Tracheal epithelial cell (primary cell): Measurements from ENCODE around the gene ELL3. TPM values are rescaled to one million over a fixed set of nuclear protein-coding genes. Genes with fewer than 3 reads are reported as not detected.

ENCODE experiments used
- total RNA-seq: library from RNA; depleted of rRNA; stranded (reverse); fragments of >200 nt; gene quantifications from 2 replicates; pipeline ENCODE4 v1.2.1, GENCODE V29; 2014

Gene ELL3
- 23.6 and 27.3 TPM in 2 replicates for total RNA-seq

GRCh38 chr15:43776718-43777266, at the start of gene ELL3:
Gene ELL3 (minus strand): TSS chr15:43776966. CDS start chr15:43776901, 65 bp downstream.

GRCh38 chr15:43824302-43825246, 47.8 kb upstream of the ELL3 start, which contains the start of gene MFAP1:
Gene MFAP1 (minus strand): TSS chr15:43824690. CDS start chr15:43824569, 121 bp downstream.

GRCh38 chr15:43800286-43801141, 23.7 kb upstream of the ELL3 start, which contains the start of gene HYPK:
Gene HYPK (plus strand): TSS chr15:43800599. CDS start chr15:43800623, 24 bp downstream.

GRCh38 chr15:43799945-43800285, 23.1 kb upstream of the ELL3 start, which contains the start of gene SERINC4:
Gene SERINC4 (minus strand): TSS chr15:43800220. CDS start chr15:43799986, 234 bp downstream.

GRCh38 chr15:43791993-43792760, 15.4 kb upstream of the ELL3 start, which contains the start of gene SERF2:
Gene SERF2 (plus strand): TSS chr15:43792320. CDS start chr15:43792377, 57 bp downstream.

GRCh38 chr15:43746245-43746902, 30.4 kb downstream of the ELL3 start, which contains the start of gene PDIA3:
Gene PDIA3 (plus strand): TSS chr15:43746438. CDS start chr15:43746540, 102 bp downstream.

Other genes with a start within 250 kb of the ELL3 start
- 29.4 and 67.8 TPM in 2 replicates for gene PPIP5K1, start 186.8 kb downstream of the ELL3 start, total RNA-seq
- 10.4 and 11.8 TPM in 2 replicates for gene CKMT1B, start 182.9 kb downstream of the ELL3 start, total RNA-seq
- gene STRC, start 158.2 kb downstream of the ELL3 start, total RNA-seq: 0.43 and 0.72 TPM in 2 replicates
- gene CATSPER2, start 128.1 kb downstream of the ELL3 start, total RNA-seq: 0.85 and 3.6 TPM in 2 replicates
- 17.3 and 47.0 TPM in 2 replicates for gene CKMT1A, start 83.1 kb downstream of the ELL3 start, total RNA-seq
- gene PDIA3, start 30.5 kb downstream of the ELL3 start, total RNA-seq: 117 and 120 TPM in 2 replicates
- 341 and 741 TPM in 2 replicates for gene SERF2, start 15.4 kb upstream of the ELL3 start, total RNA-seq
- not detected in 2 replicates for gene SERINC4, start 23.3 kb upstream of the ELL3 start, total RNA-seq
- gene HYPK, start 23.6 kb upstream of the ELL3 start, total RNA-seq: 1.7 and 2.4 TPM in 2 replicates
- 16.4 and 23.9 TPM in 2 replicates for gene MFAP1, start 47.7 kb upstream of the ELL3 start, total RNA-seq
- gene WDR76, start 50.0 kb upstream of the ELL3 start, total RNA-seq: 3.6 and 7.5 TPM in 2 replicates